DMS53 treated with DMSO at 0.1 percent for 48 hours (cell line): ENCODE results near the gene ALDH1L1.

Experiments
- DNase-seq: peaks from one replicate; lab custom pipeline; 2025; ENCODE audit not compliant: unreplicated experiment; lab: John Stamatoyannopoulos, UW

Gene ALDH1L1

DNA sequence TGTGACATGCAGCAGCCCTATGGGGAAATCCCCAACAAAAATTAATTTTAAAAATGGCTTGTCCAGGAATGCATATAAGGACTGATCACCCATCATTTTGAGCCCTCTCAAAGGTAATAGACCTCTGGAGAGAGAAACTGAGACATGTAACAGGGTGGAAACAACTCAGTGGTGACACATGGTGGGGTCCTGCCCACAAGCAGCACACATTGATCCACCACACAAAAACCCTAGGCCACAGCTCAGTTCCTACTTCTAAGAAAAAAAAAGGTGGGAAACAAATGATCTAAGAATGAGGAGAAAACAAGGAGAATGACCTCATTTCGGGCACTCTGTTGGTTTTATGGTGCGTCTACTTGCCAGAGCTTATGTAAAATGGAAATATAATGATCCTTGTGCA lies 94.5 kb downstream of the ALDH1L1 start:
- no peak for DNase-seq

DNA sequence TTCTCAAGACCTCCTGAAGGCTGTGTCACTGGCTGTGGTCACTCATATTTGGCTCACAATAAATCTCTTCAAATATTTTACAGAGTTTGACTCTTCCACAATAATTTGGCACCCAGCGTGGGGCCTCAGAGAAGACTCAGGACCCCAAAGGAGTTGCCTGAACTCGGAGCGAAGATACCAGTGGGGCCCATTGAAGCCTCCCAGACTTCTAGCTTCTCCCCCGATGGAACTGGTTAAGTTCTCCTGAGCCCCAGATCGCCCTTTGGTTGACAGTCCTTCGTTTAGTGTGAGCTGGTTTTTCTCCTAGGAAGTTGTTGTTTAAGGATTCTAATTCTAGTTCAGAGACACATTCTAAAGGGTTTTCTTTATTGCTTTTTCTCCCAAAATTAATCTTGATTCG lies 95.1 kb downstream of the ALDH1L1 start:
- DNase-seq = no peak

DNA sequence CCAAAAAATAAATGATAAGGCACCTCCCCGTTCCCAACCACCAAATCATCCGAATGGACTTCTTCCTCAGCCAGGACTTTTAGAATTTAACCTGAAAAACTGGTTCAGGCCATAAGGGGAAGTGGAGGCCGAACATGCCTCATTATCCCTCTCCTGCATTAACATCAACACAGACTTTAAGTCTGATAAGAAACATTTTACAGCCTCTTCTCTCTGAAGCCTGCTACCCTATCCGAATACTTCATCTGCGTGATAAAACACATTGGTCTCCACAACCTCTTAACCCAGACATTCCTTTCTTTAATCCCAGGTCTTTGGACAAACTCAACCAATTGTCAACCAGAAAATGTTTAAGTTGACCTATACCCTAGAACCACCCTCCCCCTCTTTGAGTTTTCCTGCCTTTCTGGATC lies 95.6 kb downstream of the ALDH1L1 start:
- DNase-seq = no peak

- peak; percentile 57 for DNase-seq
These were observed 96.2 kb downstream of the ALDH1L1 start, which contains the start of gene SLC41A3 for GRCh38 chr3:126083913-126084767. Gene SLC41A3, minus strand, starts transcription at chr3:126084124. Its CDS starts 15,905 bp downstream, at chr3:126068219.

GRCh38 chr3:126083511-126083912 lies 96.9 kb downstream of the ALDH1L1 start:
- peak; percentile 9 for DNase-seq

- no peak for DNase-seq
These were observed 97.3 kb downstream of the ALDH1L1 start for GRCh38 chr3:126083138-126083445.

DNA sequence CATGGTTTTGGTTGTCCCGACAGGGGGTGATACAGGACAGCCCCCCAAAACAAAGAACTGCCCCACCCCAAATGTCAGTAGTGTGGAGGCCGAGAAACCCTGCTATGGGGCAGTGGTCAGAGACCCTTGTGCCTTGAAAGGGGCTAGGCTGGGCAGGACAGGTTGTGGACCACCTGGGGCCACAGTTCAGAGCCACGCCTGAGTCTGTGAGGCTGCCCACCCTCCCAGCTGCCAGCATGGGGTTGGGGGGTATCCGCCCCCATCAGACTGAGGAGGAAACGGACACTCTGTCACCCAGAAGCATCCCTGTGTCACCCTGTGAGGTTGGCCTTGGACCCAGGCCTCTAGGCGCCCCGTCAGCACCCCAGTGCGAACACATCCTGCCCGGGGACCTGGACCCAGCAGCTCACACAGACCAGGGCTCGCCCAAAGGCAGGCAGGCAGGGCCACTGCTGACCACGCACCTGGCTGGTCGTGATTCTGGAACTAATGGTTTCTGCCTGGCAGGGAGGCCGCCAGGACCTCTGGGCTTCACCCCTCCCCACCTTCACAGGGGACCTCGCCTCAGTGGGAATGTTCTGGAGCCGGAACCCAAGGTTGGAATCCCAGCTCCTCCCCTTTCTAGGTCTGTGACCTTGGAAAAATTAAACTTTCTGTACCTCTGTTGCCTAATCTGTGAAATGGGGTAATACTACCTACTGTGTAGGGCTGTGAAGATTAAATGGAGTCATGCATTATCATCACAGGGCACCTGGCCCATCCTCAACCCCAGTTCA lies 97.8 kb downstream of the ALDH1L1 start:
- DNase-seq = no peak

GRCh38 chr3:126081618-126082361 lies 98.6 kb downstream of the ALDH1L1 start:
- DNase-seq = peak; percentile 77

GRCh38 chr3:126080970-126081369 lies 99.4 kb downstream of the ALDH1L1 start:
- DNase-seq = no peak

DNA sequence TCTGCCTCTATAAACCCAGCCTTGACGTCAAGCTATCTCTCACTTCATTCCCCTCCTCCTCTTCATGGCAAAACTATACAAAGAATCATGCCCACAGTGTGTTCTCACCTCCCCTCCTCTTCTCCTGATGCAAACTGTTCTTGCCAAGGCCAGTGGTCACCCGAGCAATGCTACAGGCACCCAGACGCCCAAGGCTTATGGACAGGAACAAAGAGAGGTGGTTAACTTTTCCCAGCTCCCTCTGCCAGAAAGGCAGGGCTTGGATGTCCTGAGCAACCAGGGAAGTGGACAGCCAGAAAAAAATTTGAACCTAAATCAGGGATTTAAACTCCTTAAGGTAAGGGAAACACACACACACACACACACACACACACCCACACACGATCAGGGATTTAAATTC lies 101.5 kb downstream of the ALDH1L1 start:
- DNase-seq = no peak

- DNase-seq = no peak
These were observed 102.6 kb downstream of the ALDH1L1 start for GRCh38 chr3:126077754-126078153.

- DNase-seq = no peak
These were observed 104.2 kb downstream of the ALDH1L1 start for GRCh38 chr3:126076140-126076539.

DNA sequence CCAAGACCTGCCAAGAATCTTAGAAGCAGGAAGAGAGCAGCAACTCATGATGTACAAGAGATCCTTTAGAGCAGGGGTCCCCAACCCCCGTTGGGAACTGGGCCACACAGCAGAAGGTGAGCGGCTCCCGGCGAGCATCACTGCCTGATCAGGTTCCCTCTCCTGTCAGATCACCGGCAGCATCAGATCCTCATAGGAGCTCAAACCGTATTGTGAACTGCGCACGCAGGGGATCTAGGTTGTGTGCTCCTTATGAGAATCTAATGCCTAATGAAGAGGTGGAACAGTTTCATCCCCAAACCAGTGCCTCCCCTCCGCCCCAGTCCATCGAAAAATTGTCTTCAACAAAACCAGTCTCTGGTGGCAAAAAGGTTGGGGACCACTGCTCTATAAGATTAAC lies 110.2 kb downstream of the ALDH1L1 start:
- DNase-seq = no peak

DNA sequence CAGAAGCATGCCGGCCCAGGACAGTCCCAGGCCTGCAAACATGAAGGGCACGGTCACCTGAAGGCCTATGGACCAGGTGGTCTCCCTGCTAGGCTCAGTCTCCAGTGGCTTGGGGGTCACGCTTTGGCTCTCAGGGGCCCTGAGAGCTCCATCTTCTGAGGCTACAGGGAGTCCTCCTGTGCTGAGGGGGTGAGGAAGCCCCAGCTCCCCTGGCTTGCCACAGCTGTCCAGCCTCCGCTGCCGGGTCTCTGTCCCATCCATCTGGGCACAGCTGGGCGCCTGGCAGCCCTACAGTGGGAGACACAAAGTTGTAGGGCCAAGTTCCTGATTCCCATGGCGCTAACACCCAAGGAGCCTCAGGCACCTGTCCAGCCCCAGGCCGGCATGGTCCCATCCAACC lies 112.4 kb downstream of the ALDH1L1 start:
- DNase-seq = no peak

DNA sequence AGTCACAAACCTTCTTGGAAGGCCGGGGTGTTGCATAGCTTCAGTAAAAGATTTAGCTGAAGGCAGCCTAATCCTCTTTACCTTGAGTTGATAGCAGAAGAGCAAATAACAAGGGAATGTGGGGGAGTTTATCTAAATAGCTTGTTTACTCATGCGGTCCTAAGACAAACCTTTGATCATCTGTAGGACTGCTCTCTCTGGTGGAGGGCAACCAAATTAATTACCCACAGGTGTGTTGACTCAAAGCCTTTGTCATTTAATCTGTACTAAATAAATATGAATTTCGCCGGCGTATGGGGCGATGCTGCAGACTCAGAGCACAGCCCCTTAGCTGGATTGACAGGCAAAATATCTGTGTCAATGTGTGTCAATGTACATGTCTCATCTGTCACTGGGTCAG lies 113.7 kb downstream of the ALDH1L1 start:
- peak; percentile 8 for DNase-seq

- DNase-seq = no peak
These were observed 114.5 kb downstream of the ALDH1L1 start for GRCh38 chr3:126065876-126066275.

DNA sequence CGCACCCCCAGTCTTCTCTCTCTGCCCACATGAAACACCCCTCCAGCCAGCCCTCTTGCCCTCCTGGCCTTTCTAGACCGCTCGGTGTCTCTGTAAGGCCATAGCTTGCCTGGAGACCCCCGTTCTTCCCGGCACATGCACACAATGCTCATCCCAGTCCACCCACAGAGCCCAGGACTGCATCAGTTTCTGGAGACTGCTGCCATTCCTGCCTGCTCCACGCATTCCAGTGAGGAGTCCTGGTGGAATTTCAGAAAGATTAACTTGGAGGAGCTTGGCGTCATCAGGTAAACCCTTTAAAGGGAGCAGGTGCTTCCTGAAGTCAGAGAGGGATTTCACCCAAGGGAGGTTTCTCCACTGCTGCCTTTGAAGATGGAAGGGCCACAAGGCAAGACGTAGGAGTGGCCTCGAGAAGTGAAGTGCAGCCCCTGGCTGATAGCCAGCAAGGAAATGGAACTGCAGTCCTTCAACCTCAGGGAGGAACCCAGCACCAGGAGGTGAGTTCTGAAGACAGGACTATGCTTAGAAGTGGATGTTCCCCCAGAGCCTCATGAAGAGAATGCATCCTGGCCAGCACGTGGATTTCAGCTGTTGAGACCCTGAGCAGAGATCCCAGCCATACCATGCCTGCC lies 115.6 kb downstream of the ALDH1L1 start:
- peak; percentile 32 for DNase-seq

GRCh38 chr3:126063358-126063965 lies 116.9 kb downstream of the ALDH1L1 start:
- no peak for DNase-seq

DNA sequence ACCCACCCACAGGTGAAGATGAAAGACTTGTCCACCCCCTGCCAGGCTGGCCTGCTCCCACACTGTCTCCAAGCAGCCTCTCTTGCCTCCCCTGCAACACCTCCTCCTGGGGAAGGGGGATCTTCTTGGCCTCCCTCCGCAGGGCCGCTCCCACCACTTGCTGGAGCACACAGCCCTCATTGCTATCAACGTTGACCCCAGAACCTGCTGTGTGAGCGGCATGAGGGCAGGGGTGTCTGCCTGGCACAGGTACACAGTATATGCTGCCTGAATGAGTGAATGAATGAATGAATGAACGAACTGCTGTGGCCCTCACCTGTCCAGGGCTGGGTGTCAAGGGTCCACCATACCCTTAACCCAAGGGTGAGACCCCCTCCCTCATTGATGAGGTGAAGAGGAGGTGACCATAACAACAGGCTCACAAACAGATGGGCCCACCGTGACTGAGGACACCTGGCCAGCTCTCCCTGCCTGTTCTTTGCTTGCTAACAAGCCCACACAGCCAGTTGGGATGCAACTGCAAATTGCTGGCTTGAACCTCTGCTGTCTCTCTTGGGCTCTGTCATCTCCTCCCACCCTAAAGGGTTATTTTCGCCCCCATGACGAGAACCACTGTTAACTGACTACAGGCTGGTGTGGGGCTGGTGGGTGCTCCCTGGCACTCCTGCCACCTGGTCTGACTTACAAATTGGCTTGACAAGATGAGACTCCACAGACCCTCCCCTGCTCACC lies 118.9 kb downstream of the ALDH1L1 start:
- DNase-seq = no peak

- DNase-seq = no peak
These were observed 119.7 kb downstream of the ALDH1L1 start for GRCh38 chr3:126060613-126061145.
